GM12892 (cell line): ENCODE data around the gene STK33.

Source experiments
- DNase-seq: peaks from one replicate; pipeline ENCODE4 v3.0.0; 2011; ENCODE audit not compliant: insufficient read length
- FAIRE-seq: peaks from 2 replicates; lab custom pipeline; 2011; peaks lifted over from hg19 to GRCh38; lab: Jason Lieb, UNC
- POLR2A ChIP-seq: IDR thresholded peaks from 2 replicates; pipeline ENCODE4 v1.6.1; 2011; ENCODE audit warnings: low read depth, low read length, control low read depth
- POLR2AphosphoS5 ChIP-seq: IDR thresholded peaks from 2 replicates; pipeline ENCODE4 v1.6.1; 2011; ENCODE audit warnings: low read depth, low read length, control low read depth
- TAF1 ChIP-seq: IDR thresholded peaks from 2 replicates; pipeline ENCODE4 v1.6.1; 2011; ENCODE audit warnings: low read depth, mild to moderate bottlenecking, control low read depth, low read length, borderline replicate concordance

STK33 gene

DNA sequence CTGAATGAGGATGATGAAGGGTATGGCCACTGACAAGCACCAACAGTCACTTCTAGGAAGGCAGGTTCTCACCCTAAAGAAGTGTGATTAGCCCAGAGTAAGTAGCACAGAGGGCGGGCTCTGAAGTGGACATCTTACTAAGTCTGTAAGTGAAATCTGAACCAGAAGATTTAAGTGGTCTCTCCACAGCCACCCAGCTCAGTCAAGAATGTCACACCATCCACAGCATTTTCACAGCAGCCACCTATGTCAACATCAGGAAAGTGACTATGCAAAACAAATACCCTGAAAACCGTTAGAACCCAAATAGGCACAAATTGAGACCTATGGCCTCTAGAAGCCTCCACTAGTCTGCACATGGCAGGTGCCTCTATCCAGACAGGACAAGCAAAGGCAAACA is 23.0 kb upstream of the STK33 start:
- FAIRE-seq: no peak
- TF ChIP-seq POLR2AphosphoS5 (no peak), TAF1 (no peak), POLR2A (no peak)
- no peak for DNase-seq

DNA sequence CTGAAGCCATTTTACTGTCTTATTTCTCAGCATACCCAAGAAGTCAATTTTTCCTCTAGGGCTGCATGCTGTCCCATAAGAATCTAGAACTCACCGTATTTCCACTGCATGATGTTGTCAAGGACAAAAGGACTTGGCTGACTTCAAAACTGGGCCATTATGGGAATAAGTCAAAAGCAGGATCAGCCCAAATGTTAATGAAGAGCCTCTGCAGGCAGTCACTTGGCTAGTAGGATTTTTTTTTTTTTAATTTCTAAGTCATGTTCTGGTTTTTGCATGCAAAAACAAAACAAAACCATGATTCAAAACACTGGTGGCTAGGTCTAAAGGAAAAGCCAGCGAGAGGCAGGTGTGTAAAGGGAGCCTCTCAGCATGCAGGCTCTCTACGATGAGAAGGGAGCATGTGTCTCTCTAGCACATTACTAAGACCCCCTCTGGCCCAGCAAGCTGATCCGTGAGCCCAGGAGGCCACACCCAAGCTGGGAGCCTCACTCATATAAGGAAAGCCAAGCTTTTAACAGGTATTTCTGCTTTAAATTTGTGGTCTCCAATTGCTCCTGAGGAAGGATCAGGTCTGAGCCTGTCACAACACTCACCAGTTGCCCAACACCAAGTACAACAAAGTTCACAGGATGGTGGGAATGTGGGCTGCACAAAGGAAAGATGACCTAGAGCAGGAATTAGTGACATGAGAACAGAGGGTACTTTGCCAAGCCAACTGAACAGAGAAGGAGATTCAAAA is 21.4 kb upstream of the STK33 start:
- FAIRE-seq (no peak), DNase-seq (no peak)
- TF ChIP-seq POLR2A (no peak), POLR2AphosphoS5 (no peak), TAF1 (no peak)

DNA sequence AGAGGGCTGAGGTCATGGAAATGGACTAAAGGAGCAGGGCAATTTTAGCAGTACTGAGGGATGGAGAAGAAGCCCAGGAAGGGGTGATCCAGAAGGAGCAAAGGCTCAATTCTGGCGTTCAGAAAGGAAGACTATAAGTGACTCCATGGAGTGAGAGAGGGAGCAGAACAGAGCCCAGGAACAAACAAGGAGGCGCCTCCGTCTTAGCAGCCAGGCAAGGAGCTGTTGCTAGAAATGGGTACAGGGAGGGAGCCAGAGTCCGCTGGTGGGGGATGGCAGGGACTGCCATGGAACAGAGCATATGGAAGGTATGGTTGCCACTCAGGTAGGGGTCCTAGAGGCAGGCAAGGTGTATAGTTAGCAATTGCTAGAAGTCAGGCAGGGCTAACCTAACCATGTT is 20.5 kb upstream of the STK33 start:
- no peak for DNase-seq
- no peak for FAIRE-seq
- TF ChIP-seq TAF1 (no peak), POLR2AphosphoS5 (no peak), POLR2A (no peak)

DNA sequence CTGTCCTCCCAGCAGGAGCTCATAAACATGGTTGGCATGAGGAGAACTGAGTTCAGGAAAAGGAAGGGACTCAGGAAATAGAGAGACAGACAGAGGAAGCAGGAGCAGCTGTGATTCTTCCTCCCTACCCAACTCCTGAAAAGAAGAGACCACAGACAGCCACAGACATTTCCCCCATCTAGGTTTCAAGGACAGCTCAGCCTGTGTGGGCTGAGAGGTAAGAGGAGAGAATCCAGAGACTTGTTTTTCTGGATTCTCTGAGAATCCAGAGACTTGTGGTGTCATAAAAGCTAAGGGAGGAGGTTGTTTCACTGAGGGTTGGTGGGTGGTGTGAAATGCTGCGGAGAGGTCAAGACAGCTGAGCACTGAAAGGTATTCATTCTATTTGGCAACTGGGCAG is 19.0 kb upstream of the STK33 start:
- FAIRE-seq (no peak), DNase-seq (no peak)
- TF ChIP-seq POLR2AphosphoS5 (no peak), TAF1 (no peak), POLR2A (no peak)

DNA sequence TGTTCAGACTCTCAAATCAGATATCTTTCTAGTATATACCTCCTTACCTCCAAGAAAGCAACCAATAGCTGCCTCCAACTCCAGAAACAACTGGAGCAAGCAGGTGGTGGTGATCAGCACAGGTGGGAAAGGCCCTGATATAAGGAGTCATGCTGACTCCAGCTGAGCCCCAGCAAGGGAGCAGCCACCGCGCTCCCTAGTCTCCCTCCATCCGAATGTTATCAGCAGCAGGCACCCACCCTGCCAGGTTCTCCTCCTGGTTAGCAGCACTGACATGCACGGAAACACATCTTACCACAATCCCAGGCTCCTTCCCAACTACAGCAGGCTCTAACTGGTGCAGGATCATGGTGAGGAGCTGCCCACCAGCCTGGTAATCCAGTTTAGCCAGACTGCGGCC is 18.5 kb upstream of the STK33 start:
- FAIRE-seq: no peak
- no peak for TF ChIP-seq TAF1
- TF ChIP-seq POLR2AphosphoS5: no peak
- no peak for TF ChIP-seq POLR2A
- no peak for DNase-seq

DNA sequence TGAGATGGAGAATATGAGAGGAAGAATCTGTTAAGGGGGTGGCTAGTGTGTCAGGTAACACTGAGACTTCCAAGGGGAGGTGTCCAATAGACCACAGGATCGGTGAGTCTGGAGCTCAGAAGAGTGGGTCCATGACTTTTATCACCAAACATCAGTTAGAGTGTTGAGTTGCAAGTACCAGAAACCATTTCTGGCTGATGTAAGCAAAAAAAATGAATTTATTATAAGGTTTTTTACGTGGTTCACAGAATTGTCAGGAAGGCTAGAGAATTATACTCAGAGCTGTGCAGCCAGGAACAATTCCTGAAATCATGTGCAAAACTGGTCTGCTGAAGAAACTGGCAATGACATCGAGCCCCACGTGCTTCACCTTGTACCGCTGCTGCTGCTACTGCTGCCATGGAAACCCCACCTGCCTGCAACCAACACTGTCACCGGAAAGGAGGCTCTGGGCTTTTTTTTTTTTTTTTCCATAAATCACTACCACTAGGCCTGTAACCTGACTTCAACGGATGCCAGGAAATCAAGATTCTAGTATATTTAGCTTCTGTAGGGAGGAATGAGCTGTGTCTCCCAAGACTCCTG is 16.6 kb upstream of the STK33 start:
- no peak for DNase-seq

DNA sequence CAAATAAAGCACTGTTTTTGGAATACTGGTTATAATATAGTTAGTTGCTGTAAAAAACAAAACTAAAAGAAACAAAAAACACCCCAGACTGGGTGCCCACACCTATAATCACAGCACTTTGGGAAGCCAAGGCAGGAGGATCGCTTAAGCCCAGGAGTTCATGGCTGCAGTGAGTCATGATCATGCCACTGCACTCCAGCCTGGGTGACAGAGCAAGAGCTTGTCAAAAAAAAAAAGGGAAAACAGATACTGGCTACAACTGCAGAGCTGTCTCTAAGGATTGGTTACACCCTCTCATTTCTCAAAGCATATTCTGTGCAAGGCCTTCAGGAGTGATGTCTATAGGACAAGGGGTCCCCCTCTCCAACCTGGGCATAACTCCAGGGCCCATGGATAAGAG is 14.6 kb upstream of the STK33 start:
- FAIRE-seq (no peak), DNase-seq (no peak)
- TF ChIP-seq POLR2AphosphoS5 (no peak), TAF1 (no peak), POLR2A (no peak)

More for the DNA sequence above, 16.6 kb upstream of the STK33 start:
- TF ChIP-seq POLR2AphosphoS5 (no peak), POLR2A (no peak), TAF1 (no peak)
- no peak for FAIRE-seq

DNA sequence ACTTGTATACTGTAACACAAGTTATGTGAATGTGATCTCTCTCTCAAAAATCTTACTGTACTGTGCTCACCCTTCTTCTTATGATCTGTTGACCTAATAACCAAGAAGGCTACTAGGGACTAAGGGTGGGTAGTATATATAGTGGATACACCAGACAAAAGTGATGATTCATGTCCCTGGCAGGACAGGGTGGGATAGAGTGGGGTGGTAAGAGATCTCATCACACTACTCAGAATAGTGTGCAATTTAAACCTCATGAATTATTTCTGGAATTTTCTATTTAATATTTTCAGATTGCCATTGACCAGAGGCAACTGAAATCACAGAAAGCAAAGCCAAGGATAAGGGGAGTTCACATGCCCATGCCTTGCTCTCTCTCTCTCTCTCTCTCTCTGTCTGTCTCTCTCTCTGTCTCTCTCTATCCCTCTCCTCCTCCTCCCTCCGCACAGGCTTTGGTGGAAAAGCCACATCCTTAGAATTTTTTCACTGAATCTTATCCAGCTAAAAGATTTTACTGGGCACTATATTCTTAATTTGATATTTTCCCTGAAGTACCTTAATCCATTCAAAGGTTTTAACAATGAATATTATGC is 12.0 kb upstream of the STK33 start:
- FAIRE-seq: no peak
- no peak for DNase-seq
- TF ChIP-seq TAF1 (no peak), POLR2A (no peak), POLR2AphosphoS5 (no peak)

DNA sequence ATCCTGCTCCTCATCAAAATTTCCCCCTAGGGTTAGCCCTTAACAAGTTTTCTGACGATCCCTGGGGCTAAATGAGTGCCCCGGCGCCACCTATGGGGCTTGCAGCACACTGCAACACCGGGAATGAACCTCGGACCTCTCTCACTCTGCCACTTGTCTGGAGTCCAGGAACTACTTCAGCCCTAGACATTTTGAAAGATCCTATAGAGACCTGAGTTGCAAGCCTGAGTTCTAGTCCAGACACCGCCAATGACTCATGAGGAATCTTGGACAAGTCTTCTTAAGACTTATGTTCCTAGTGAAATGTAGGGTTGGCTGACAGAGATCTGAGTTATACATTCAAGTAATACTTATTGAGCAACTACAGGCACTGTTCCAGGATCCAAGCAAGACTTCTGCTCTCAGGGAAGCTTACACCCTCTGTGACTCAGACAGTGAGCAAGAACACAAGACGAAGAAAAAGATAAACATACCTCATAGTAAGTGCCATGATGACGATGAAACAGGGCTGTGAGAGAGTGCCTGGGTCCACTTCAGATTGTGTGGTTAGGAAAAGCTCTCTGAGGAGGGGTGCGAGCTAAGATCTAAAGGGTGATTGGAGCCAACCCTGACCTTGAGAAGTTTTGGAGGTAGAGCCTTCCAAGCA is 10.2 kb upstream of the STK33 start:
- FAIRE-seq (peak; percentile 88), DNase-seq (peak; percentile 31)
- no peak for TF ChIP-seq POLR2A

DNA sequence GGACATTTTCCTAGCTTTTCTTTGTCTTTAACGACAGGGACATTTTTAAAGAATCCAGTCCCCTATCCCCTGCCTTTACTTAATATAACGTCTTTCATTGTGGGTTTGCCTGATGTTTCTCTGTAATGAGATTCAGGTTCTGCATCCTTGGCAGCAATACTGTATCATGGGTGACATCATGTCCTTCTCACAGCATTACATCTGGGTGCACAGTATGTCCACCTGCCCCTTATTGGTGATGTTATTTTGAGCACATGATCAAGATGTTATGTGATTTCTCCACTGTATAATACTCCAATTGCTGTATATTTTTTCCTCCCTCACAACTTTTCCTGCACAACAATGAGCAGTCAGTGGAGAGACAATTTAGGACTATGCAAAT is 9.7 kb upstream of the STK33 start:
- FAIRE-seq: no peak
- TF ChIP-seq POLR2A (no peak), POLR2AphosphoS5 (no peak), TAF1 (no peak)
- no peak for DNase-seq

DNA sequence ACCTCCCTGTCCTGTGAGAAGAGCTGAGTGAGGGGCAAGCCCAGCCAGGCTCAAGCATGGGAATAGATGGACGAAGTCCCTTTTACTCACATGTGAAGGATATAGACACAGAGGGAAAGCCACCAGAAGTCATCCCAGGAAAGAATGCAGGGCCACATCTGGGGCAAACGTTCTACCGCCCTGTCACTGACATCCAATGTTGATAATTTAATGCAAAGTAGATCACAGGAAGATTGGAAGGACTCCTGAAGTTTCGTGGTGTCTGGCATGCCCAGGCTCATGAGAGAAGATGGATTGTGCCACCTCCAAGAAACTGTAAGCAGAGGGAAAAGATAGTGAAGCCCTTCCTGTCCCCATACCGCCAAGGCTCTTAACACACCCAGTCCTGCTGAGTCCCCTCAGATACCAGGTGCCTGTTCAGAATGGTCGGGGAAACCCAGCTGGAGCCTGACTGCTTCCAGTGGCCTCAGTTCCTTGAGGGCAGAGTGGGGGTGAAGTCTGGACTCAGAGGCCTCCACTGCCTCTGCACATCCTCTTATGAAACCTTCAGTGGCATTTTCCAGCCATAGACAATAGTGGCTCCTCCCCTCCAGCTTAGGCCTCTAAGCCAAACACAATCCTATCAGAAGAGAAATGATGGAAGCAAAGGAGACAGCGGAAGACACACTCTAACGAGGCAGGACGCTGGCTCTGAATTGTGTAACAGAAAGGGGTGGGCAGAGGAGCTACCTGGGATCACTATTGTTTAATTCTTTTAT is 7.5 kb upstream of the STK33 start:
- TF ChIP-seq TAF1: no peak
- no peak for TF ChIP-seq POLR2AphosphoS5
- TF ChIP-seq POLR2A: no peak
- no peak for DNase-seq
- no peak for FAIRE-seq
